GM10266 (cell line): Measurements from ENCODE around the gene YRDC.

Experiments
- DNase-seq: peaks from one replicate; pipeline ENCODE4 v3.0.0; 2012; ENCODE audit errors: extremely low spot score
- CTCF ChIP-seq: IDR thresholded peaks from 2 replicates; pipeline ENCODE4 v1.5.1; 2012; ENCODE audit warnings: mild to moderate bottlenecking, low read depth; ENCODE audit not compliant: control insufficient read depth, insufficient read depth; ENCODE audit errors: missing control alignments

YRDC gene

GRCh38 chr1:37839676-37840075, 31.7 kb upstream of the YRDC start:
- TF ChIP-seq CTCF, result no peak

DNA sequence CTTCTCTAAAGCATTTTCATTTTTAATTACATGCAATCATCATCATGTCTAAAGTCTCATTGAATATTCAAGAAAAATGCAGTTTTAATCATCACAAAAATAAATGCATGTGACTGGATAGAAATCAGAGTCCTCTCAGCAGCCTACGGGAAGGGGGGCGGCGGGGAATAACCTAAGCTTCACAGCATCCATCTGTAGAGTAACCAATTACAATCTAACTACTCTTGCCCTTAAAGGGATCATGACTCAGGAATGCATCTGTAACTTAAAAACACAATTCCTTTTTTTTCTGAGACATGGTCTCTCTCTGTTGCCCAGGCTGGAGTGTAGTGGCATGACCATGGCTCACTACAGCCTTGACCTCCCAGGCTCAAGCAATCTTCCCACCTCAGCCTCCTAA, 28.8 kb upstream of the YRDC start:
- TF ChIP-seq CTCF, result no peak
- no peak for DNase-seq

More at GRCh38 chr1:37839676-37840075, 31.7 kb upstream of the YRDC start:
- no peak for DNase-seq

DNA sequence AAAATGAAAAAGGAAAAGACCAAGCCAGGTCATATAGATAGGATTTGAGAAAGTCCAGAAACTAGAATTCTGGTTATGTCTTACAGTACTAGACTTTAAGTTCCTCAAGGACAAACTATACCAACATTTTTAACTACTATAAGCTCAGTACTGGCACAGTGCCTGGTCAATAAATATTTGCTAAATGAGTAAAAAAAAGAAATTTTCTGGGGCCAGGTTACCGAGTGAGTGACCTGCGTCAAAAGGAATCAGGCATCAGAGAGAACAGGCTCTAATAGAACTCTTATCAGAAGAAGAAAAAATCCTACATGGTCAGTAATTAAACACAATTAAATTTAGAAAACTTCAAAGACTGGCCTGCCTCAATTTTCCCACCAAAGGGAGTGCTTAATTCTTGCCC, 23.8 kb upstream of the YRDC start:
- TF ChIP-seq CTCF, result no peak
- DNase-seq, result no peak

- DNase-seq, result no peak
- no peak for TF ChIP-seq CTCF
Observed at GRCh38 chr1:37831109-37831508, 23.1 kb upstream of the YRDC start.

DNA sequence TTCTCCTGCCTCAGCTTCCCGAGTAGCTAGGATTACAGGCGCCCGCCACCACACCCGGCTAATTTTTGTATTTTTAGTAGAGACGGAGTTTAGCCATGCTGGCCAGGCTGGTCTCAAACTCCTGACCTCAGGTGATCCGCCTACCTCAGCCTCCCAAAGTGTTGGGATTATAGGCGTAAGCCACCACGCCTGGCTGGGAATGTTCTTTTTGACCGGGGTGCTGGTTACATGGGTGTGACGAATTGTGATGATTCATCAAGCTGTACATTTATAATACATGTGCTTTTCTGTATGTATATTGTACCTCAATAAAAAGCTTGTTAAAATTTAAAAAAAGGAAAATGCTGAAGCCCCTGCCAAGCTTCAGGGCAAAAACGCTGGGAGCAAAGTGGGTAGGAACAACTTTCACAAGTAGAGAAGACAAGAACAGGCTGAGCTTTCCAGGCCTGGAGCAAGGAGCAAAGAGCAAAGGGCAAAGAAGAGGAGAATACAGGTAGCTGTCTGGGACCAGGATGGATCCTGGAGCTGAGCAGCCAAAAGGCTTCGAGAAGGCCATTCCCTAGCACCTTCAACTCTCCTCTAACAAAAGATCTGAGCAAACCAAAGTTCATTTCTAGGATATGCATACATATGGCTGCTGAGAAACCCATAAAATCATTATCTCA, 20.5 kb upstream of the YRDC start:
- no peak for TF ChIP-seq CTCF
- DNase-seq, result no peak

DNA sequence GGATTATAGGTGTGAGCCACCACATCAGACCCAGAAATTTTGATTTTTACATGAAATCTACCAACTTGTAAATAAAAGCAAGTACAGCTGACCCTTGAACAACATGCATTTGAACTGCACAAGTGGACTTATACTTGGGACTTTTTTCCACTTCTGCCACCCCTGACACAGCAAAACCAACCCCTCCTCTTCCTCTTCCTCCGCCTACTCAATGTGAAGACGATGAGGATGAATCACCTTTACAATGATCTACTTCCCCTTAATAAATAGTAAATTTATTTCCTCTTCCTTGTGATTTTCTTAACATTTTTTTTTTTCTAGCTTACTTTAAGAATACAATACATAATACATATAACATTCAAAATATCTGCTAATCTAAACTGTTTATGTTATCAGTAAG, 17.5 kb upstream of the YRDC start:
- DNase-seq, result no peak
- no peak for TF ChIP-seq CTCF

- no peak for DNase-seq
- no peak for TF ChIP-seq CTCF
Observed at GRCh38 chr1:37824001-37824400, 16.0 kb upstream of the YRDC start.
